LNCAP (cell line): ENCODE data around the gene AEN.

Experiments used
- TF ChIP-seq, protein P1 (sequence below): fragments of 450-650 bp; IDR thresholded peaks from 2 replicates; pipeline ENCODE4 v1.5.1; 2017; ENCODE audit warnings: mild to moderate bottlenecking

AEN gene

GRCh38 chr15:88629071-88629470 lies 7.9 kb downstream of the AEN start:
- TF ChIP-seq, protein P1, sequence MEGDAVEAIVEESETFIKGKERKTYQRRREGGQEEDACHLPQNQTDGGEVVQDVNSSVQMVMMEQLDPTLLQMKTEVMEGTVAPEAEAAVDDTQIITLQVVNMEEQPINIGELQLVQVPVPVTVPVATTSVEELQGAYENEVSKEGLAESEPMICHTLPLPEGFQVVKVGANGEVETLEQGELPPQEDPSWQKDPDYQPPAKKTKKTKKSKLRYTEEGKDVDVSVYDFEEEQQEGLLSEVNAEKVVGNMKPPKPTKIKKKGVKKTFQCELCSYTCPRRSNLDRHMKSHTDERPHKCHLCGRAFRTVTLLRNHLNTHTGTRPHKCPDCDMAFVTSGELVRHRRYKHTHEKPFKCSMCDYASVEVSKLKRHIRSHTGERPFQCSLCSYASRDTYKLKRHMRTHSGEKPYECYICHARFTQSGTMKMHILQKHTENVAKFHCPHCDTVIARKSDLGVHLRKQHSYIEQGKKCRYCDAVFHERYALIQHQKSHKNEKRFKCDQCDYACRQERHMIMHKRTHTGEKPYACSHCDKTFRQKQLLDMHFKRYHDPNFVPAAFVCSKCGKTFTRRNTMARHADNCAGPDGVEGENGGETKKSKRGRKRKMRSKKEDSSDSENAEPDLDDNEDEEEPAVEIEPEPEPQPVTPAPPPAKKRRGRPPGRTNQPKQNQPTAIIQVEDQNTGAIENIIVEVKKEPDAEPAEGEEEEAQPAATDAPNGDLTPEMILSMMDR = no peak

DNA sequence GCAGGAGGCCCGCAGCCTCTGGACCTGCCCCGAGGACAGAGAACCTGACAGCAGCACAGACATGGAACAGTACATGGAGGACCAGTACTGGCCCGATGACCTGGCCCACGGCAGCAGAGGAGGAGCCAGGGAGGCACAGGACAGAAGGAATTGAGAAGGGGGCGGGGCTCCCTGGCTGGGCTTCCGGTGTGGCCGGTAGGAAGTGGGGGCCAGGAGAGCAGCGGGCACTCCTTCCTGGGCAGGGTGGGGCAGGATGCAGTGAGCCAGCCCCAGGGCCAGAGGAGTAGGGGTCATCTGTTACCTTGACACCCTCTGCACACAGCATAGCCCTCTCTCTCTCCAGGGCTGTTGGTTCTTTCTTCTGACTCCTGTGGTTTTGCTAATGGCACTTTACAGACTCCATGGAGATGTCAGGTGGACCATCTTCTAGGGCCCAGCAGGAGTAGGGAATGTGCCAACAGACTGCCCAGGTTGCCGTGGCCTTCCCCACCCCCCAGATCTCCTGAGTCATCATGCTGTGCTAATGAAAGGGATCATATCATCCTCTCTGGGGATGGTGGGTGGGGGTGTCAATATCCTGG lies 9.1 kb downstream of the AEN start:
- TF ChIP-seq, protein P1 = no peak

DNA sequence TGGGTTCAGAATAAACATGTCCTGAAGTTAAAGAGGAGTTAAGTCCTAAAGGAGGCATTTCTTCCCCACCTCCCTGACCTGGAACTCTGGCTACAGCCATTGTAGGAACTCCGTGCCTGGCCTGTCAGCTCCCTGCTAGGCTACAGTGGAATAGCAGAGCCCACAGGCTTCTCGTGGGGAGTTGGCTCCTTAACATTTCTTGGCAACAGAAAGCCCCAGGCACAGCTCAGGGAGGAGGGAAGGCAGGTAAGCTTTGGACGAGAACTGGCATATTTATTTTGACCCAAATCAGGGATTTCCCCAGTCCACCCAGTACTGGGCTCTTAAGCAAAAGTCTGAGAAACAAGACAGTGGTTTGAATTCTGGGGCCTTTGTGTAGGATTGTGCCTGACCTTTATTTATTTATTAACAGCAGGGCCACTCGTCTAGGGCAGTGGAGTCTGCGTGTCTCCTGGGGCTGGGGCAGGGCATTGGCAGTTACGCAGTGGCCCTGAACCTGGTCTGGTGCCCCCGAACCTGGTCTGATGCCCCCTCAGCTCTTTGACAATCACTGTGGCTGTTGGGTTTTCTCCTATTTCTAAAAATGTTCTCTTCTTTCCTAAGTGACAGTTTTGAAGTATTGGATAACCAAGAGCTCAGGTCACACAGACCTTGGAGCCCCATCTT lies 9.8 kb downstream of the AEN start:
- TF ChIP-seq, protein P1 = no peak

GRCh38 chr15:88631464-88632028 lies 10.4 kb downstream of the AEN start:
- TF ChIP-seq, protein P1 = no peak

- TF ChIP-seq, protein P1 = no peak
Measured at GRCh38 chr15:88634449-88634848, 13.3 kb downstream of the AEN start.

- TF ChIP-seq, protein P1 = no peak
Measured at GRCh38 chr15:88635318-88635717, 14.2 kb downstream of the AEN start.

- TF ChIP-seq, protein P1 = no peak
Measured at GRCh38 chr15:88636050-88636449, 14.9 kb downstream of the AEN start.
